ENCODE measurements around the gene NPEPPS.

The NPEPPS gene

GRCh38 chr17:47607481-47607880, 76.6 kb downstream of the NPEPPS start:
- H3K4me3 ChIP-seq (ENCODE audit: insufficient read depth, low read length, poor library complexity, severe bottlenecking), result no peak overlapping the region
- no peaks in the 10 kb centered on the region for H3K9me3 ChIP-seq (ENCODE audit: insufficient read depth, low read length)
- H4K20me1 ChIP-seq (ENCODE audit: low read depth, low read length), result no peaks in the 10 kb centered on the region
- TF ChIP-seq EZH2phosphoT487 (conservative IDR thresholded peaks at IDR 0.05; ENCODE audit: low read length) (no peak), CTCF (IDR thresholded peaks at IDR 0.05; ENCODE audit: insufficient read depth, low read length, poor library complexity, severe bottlenecking) (no peak)
- no peak overlapping the region for H3K4me2 ChIP-seq (ENCODE audit: low read depth, low read length, poor library complexity, severe bottlenecking)
- no peak overlapping the region for H3K9ac ChIP-seq (ENCODE audit: low read length)
- H3F3A ChIP-seq (ENCODE audit: insufficient read depth), result no peaks in the 10 kb centered on the region
- no peak overlapping the region for H3K27ac ChIP-seq (ENCODE audit: low read depth, low read length)
- no peak overlapping the region for H2AFZ ChIP-seq (ENCODE audit: low read depth, low read length, severe bottlenecking)
- H3K36me3 ChIP-seq (ENCODE audit: low read length), result peaks cover 19% of the 10 kb centered on the region; the same call in 1 of the 2 replicates
- no peaks in the 10 kb centered on the region for H3K9me2 ChIP-seq (replicated peaks; ENCODE audit: insufficient read depth, low read length)
- no peaks in the 10 kb centered on the region for H3K79me2 ChIP-seq (ENCODE audit: insufficient read depth, low read length)
- no peaks in the 10 kb centered on the region for H3K27me3 ChIP-seq (ENCODE audit: low read length)

- Histone ChIP-seq H3K36me3 (ENCODE audit: low read length) (peaks cover 6% of the 10 kb centered on the region; the same call in 1 of the 2 replicates), H3K9ac (ENCODE audit: low read length) (no peak overlapping the region), H3K9me3 (ENCODE audit: insufficient read depth, low read length) (no peaks in the 10 kb centered on the region), H3K9me2 (replicated peaks; ENCODE audit: insufficient read depth, low read length) (no peaks in the 10 kb centered on the region), H3K27ac (ENCODE audit: low read depth, low read length) (no peak overlapping the region), H3K79me2 (ENCODE audit: insufficient read depth, low read length) (no peaks in the 10 kb centered on the region), H3K4me3 (ENCODE audit: insufficient read depth, low read length, poor library complexity, severe bottlenecking) (no peak overlapping the region), H4K20me1 (ENCODE audit: low read depth, low read length) (no peaks in the 10 kb centered on the region), H2AFZ (ENCODE audit: low read depth, low read length, severe bottlenecking) (no peak overlapping the region), H3K27me3 (ENCODE audit: low read length) (no peaks in the 10 kb centered on the region), H3F3A (ENCODE audit: insufficient read depth) (peaks cover 12% of the 10 kb centered on the region; the same call in 1 of the 2 replicates), H3K4me2 (ENCODE audit: low read depth, low read length, poor library complexity, severe bottlenecking) (no peak overlapping the region)
- TF ChIP-seq EZH2phosphoT487 (conservative IDR thresholded peaks at IDR 0.05; ENCODE audit: low read length), result no peak
- TF ChIP-seq CTCF (IDR thresholded peaks at IDR 0.05; ENCODE audit: insufficient read depth, low read length, poor library complexity, severe bottlenecking), result no peak
Observed at GRCh38 chr17:47611372-47612350, 80.8 kb downstream of the NPEPPS start.

GRCh38 chr17:47615766-47616424, 85.0 kb downstream of the NPEPPS start:
- H3K9me3 ChIP-seq (ENCODE audit: insufficient read depth, low read length), result no peaks in the 10 kb centered on the region
- H3K27ac ChIP-seq (ENCODE audit: low read depth, low read length), result no peak overlapping the region
- H3K9me2 ChIP-seq (replicated peaks; ENCODE audit: insufficient read depth, low read length), result no peaks in the 10 kb centered on the region
- no peak overlapping the region for H3K9ac ChIP-seq (ENCODE audit: low read length)
- peaks cover 16% of the 10 kb centered on the region; the same call in 1 of the 2 replicates for H3F3A ChIP-seq (ENCODE audit: insufficient read depth)
- H4K20me1 ChIP-seq (ENCODE audit: low read depth, low read length), result no peaks in the 10 kb centered on the region
- no peak overlapping the region for H3K4me3 ChIP-seq (ENCODE audit: insufficient read depth, low read length, poor library complexity, severe bottlenecking)
- H3K36me3 ChIP-seq (ENCODE audit: low read length), result peaks cover 10% of the 10 kb centered on the region; the same call in 1 of the 2 replicates
- no peaks in the 10 kb centered on the region for H3K27me3 ChIP-seq (ENCODE audit: low read length)
- TF ChIP-seq CTCF (IDR thresholded peaks at IDR 0.05; ENCODE audit: insufficient read depth, low read length, poor library complexity, severe bottlenecking), result peak; percentile 67
- no peak for TF ChIP-seq EZH2phosphoT487 (conservative IDR thresholded peaks at IDR 0.05; ENCODE audit: low read length)
- H3K4me2 ChIP-seq (ENCODE audit: low read depth, low read length, poor library complexity, severe bottlenecking), result no peak overlapping the region
- H3K79me2 ChIP-seq (ENCODE audit: insufficient read depth, low read length), result no peaks in the 10 kb centered on the region
- no peak overlapping the region for H2AFZ ChIP-seq (ENCODE audit: low read depth, low read length, severe bottlenecking)

Measured in SU-DHL-6 (cell line).